ENCODE measurements around the gene DIAPH2.

Gene DIAPH2

DNA sequence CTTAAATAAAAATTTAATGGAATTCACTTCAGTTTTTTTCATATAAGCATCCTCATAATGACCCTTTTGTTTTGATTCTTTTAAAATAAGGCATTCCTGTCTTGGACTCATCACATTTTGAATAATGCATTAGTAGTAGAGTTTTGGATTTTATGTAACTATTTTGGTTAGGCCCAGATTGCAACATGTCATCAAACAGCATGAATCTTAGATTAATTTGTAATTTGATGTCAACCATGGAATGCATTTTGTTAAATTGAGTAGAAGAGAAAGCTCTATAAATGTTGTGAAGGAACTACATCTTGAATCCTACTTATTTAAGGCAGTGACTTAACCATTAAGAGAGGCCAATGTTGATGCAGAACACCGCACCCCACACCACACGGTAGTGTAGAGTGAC lies 3.1 kb downstream of the DIAPH2 start:
- DNase-seq (ENCODE audit: low read depth), result no peak
- TF ChIP-seq, protein P1, sequence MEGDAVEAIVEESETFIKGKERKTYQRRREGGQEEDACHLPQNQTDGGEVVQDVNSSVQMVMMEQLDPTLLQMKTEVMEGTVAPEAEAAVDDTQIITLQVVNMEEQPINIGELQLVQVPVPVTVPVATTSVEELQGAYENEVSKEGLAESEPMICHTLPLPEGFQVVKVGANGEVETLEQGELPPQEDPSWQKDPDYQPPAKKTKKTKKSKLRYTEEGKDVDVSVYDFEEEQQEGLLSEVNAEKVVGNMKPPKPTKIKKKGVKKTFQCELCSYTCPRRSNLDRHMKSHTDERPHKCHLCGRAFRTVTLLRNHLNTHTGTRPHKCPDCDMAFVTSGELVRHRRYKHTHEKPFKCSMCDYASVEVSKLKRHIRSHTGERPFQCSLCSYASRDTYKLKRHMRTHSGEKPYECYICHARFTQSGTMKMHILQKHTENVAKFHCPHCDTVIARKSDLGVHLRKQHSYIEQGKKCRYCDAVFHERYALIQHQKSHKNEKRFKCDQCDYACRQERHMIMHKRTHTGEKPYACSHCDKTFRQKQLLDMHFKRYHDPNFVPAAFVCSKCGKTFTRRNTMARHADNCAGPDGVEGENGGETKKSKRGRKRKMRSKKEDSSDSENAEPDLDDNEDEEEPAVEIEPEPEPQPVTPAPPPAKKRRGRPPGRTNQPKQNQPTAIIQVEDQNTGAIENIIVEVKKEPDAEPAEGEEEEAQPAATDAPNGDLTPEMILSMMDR (IDR thresholded peaks at IDR 0.05; ENCODE audit: low read length, missing control alignments), result no peak
- H3K4me3 ChIP-seq (replicated peaks; ENCODE audit: low read depth, low read length), result no peak overlapping the region

DNA sequence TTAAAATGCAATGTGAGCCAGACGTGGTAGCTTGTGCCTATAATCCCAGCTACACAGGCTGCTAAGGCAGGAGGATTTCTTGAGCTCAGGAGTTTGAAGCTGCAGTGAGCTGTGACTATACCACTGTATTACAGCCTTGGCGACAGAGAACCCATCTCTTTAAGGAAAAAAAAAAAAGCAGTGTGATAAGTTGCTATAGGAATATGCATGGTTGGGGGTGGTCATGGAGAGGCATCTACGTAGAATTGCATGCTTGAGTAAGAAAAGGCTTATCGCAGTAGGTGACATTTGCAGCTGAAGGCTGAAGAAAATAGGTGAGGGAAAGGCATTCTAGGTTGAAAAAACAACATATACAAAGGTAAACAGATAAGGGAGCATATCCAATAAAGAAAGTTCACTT lies 4.1 kb downstream of the DIAPH2 start:
- TF ChIP-seq, protein P1 (IDR thresholded peaks at IDR 0.05; ENCODE audit: low read length, missing control alignments), result no peak
- H3K4me3 ChIP-seq (replicated peaks; ENCODE audit: low read depth, low read length), result no peak overlapping the region
- DNase-seq (ENCODE audit: low read depth), result no peak

DNA sequence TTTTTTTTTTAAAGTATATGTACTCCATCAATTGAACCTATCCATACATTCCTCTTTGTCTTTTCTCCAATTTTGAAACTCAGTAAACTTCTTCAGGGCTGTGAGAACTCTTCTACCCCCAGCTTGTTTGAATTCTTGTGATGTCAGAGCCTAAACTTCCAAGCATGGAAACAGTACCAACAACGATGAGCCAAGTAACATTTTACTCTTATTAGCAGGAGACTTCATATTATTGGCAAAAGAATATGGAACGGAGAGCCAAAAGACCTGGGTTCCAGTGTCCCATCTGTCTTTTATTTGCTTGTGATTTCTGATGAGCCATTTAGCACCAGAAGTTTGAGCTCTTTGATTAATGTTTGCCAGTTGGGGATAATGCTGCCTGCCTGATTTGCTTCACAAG lies 5.3 kb downstream of the DIAPH2 start:
- DNase-seq (ENCODE audit: low read depth), result peak; percentile 35
- no peak overlapping the region for H3K4me3 ChIP-seq (replicated peaks; ENCODE audit: low read depth, low read length)
- TF ChIP-seq, protein P1 (IDR thresholded peaks at IDR 0.05; ENCODE audit: low read length, missing control alignments), result no peak

DNA sequence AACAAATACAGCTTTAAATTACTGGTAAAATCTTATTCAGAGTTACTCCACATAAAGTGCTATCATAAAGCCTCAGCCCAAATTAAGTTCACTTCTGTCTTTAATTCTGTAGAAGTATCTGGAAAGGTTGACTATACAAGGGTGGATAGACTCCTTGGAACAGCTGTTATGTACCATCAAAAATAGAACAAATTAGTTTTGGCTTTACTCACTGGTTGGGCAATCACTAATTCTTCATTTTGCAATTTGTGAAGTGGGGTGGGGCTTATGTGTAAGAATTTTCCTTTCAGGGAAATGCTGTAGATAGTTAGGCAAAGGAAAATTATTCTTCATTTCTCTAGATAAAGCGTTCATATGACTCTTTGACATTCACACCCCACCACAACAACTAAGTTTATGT lies 7.8 kb downstream of the DIAPH2 start:
- TF ChIP-seq, protein P1 (IDR thresholded peaks at IDR 0.05; ENCODE audit: low read length, missing control alignments), result no peak
- DNase-seq (ENCODE audit: low read depth), result peak; percentile 56
- H3K4me3 ChIP-seq (replicated peaks; ENCODE audit: low read depth, low read length), result no peak overlapping the region

DNA sequence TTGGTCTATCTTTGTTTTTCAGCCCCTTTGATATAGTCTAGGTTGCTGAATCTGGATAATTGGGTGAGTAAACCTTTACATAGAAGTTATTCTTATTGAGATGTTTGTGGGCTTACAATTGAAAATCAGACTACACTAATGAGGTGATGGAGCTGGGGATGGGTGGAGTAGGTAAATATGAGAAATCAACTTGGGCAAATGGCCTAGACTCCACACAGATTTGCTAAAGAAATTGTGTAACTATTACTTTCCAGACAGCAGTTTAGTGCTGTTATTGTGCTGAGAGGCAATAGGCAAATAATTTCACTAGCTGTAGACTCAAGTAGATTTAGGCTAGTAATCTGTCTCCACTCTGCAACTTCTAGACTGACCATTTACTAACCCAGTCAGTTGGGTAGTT lies 8.2 kb downstream of the DIAPH2 start:
- no peak for DNase-seq (ENCODE audit: low read depth)
- H3K4me3 ChIP-seq (replicated peaks; ENCODE audit: low read depth, low read length), result no peak overlapping the region
- TF ChIP-seq, protein P1 (IDR thresholded peaks at IDR 0.05; ENCODE audit: low read length, missing control alignments), result no peak

DNA sequence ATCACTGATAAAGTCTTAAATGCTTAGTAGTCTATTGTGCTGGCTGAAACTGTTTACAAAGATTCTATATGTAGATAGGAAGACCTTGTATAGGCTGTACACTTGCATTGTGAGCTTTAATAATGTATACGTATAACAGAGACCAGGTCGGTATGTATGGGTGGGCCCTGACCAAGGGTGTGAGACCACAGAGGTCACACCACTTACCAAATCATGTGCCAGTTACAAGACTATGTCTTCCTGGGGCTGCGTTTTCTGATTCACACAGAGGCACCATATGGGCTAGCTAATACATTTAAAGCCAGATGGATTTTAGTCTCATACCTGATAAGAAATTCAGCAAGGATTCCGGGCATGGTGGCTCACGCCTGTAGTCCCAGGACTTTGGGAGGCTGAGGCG lies 8.8 kb downstream of the DIAPH2 start:
- TF ChIP-seq, protein P1 (IDR thresholded peaks at IDR 0.05; ENCODE audit: low read length, missing control alignments), result no peak

DNA sequence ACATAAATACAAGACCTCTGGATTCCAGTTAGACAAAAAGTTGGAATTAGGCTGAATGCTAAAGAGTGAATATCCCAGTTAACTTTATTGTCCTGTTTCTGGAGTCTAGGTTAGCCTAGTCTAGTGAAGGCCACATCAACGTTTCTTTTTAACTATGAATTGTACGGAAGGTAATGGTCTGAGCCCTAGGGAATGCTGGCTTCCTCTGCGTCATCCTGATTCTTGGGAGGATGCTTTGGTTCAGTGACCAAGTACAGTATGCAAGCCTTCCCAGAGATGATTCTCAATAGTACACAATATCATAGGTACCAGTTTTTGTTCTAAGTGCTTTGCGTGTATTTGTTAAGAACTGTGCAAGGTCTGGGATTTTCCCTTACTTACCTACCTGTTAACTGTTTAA lies 11.8 kb downstream of the DIAPH2 start:
- H3K4me3 ChIP-seq (replicated peaks; ENCODE audit: low read depth, low read length), result no peak overlapping the region
- TF ChIP-seq, protein P1 (IDR thresholded peaks at IDR 0.05; ENCODE audit: low read length, missing control alignments), result no peak
- DNase-seq (ENCODE audit: low read depth), result no peak

More for the DNA sequence above, 8.8 kb downstream of the DIAPH2 start:
- no peak overlapping the region for H3K4me3 ChIP-seq (replicated peaks; ENCODE audit: low read depth, low read length)
- no peak for DNase-seq (ENCODE audit: low read depth)

Data from fibroblast of pulmonary artery (primary cell).